Urothelium cell line (cell line): ENCODE results near the gene TLE4.
"Not testable (repeated sequence)": the region's sequence is repeated elsewhere in the genome, so short reads cannot be mapped to it uniquely, and the experiment has no call there.

Experiments
- DNase-seq: peaks from one replicate; pipeline ENCODE4 v3.0.0; 2011; ENCODE audit warnings: low spot score, mixed read lengths
- FAIRE-seq: peaks from 2 replicates; lab custom pipeline; 2011; peaks lifted over from hg19 to GRCh38; lab: Jason Lieb, UNC

TLE4 gene

GRCh38 chr9:79598562-79599345 lies 27.0 kb downstream of the TLE4 start:
- FAIRE-seq (no peak), DNase-seq (no peak)

- FAIRE-seq (no peak), DNase-seq (no peak)
Measured at GRCh38 chr9:79600466-79600865, 28.7 kb downstream of the TLE4 start.

GRCh38 chr9:79603222-79603920 lies 31.6 kb downstream of the TLE4 start:
- no peak for FAIRE-seq
- no peak for DNase-seq

GRCh38 chr9:79604149-79604548 lies 32.4 kb downstream of the TLE4 start:
- FAIRE-seq (no peak), DNase-seq (no peak)

- no peak for FAIRE-seq
Measured at GRCh38 chr9:79604921-79605562, 33.3 kb downstream of the TLE4 start.

GRCh38 chr9:79606529-79606928 lies 34.8 kb downstream of the TLE4 start:
- FAIRE-seq, DNase-seq: not testable (repeated sequence)

More at GRCh38 chr9:79604921-79605562, 33.3 kb downstream of the TLE4 start:
- no peak for DNase-seq

- FAIRE-seq (no peak), DNase-seq (no peak)
Measured at GRCh38 chr9:79609468-79610018, 37.8 kb downstream of the TLE4 start.

- DNase-seq (no peak), FAIRE-seq (no peak)
Measured at GRCh38 chr9:79610019-79610631, 38.4 kb downstream of the TLE4 start.

GRCh38 chr9:79610791-79611614 lies 39.2 kb downstream of the TLE4 start:
- FAIRE-seq (no peak), DNase-seq (peak; percentile 72)

- FAIRE-seq, result no peak
- no peak for DNase-seq
Measured at GRCh38 chr9:79613145-79613544, 41.4 kb downstream of the TLE4 start.

- FAIRE-seq, result no peak
- DNase-seq, result no peak
Measured at GRCh38 chr9:79615038-79615437, 43.3 kb downstream of the TLE4 start.

GRCh38 chr9:79616013-79616412 lies 44.2 kb downstream of the TLE4 start:
- DNase-seq (no peak), FAIRE-seq (no peak)

- DNase-seq, result no peak
- no peak for FAIRE-seq
Measured at GRCh38 chr9:79616971-79617370, 45.2 kb downstream of the TLE4 start.

- FAIRE-seq, result no peak
- no peak for DNase-seq
Measured at GRCh38 chr9:79617395-79617794, 45.6 kb downstream of the TLE4 start.

- DNase-seq (no peak), FAIRE-seq (no peak)
Measured at GRCh38 chr9:79619930-79620329, 48.2 kb downstream of the TLE4 start.

GRCh38 chr9:79621916-79622575 lies 50.3 kb downstream of the TLE4 start:
- FAIRE-seq (no peak), DNase-seq (no peak)

- no peak for FAIRE-seq
- DNase-seq, result no peak
Measured at GRCh38 chr9:79623799-79624721, 52.3 kb downstream of the TLE4 start.

- FAIRE-seq (no peak), DNase-seq (no peak)
Measured at GRCh38 chr9:79629721-79630120, 58.0 kb downstream of the TLE4 start.
